Duodenal mucosa (tissue), 2 donors: ENCODE measurements around the gene ZKSCAN1.

Experiments
- H3K27ac ChIP-seq: one replicate; pipeline ENCODE4 v1.7.0; 2013; ENCODE audit warnings: low read depth, low read length
- H3K27me3 ChIP-seq, 2 donors: one replicate each; pipeline ENCODE4 v1.7.0; 2013; ENCODE audit warnings: low read length in 2 of 2, control low read depth in 1 of 2; ENCODE audit not compliant: insufficient read depth in 2 of 2, control insufficient read depth in 1 of 2
- H3K36me3 ChIP-seq, 2 donors: one replicate each; pipeline ENCODE4 v1.7.0; 2013; ENCODE audit warnings: low read length in 2 of 2, control low read depth in 1 of 2; ENCODE audit not compliant: insufficient read depth in 2 of 2, control insufficient read depth in 1 of 2
- H3K4me1 ChIP-seq, 2 donors: one replicate each; pipeline ENCODE4 v1.7.0; 2013; ENCODE audit warnings: low read length in 2 of 2, control low read depth in 1 of 2; ENCODE audit not compliant: insufficient read depth in 2 of 2, control insufficient read depth in 1 of 2
- H3K4me3 ChIP-seq, 2 donors: one replicate each; pipeline ENCODE4 v1.7.0; 2013; ENCODE audit warnings: low read length in 2 of 2, low read depth in 1 of 2
- H3K9ac ChIP-seq, 2 donors: one replicate each; pipeline ENCODE4 v1.7.0; 2013; ENCODE audit warnings: low read length in 2 of 2, low read depth in 1 of 2
- H3K9me3 ChIP-seq, 2 donors: one replicate each; pipeline ENCODE4 v1.7.0; 2013; ENCODE audit warnings: low read length in 2 of 2, control low read depth in 1 of 2; ENCODE audit not compliant: control insufficient read depth in 1 of 2

Gene ZKSCAN1

GRCh38 chr7:100088095-100088620, 72.8 kb downstream of the ZKSCAN1 start:
- H3K9me3 ChIP-seq = no peaks in the 10 kb centered on the region
- H3K9ac ChIP-seq = peak overlapping the region; percentile 65 to 75
- H3K4me3 ChIP-seq = peak overlapping the region; percentile 95 to 98
- no peaks in the 10 kb centered on the region for H3K27me3 ChIP-seq
- peaks cover 16 to 17% of the 10 kb centered on the region in 2 donors for H3K4me1 ChIP-seq
- H3K27ac ChIP-seq = no peak overlapping the region
- peaks cover 26 to 29% of the 10 kb centered on the region in 2 donors for H3K36me3 ChIP-seq

GRCh38 chr7:100088621-100089457, 73.4 kb downstream of the ZKSCAN1 start, which contains the start of gene COPS6:
TSS of gene COPS6 (plus strand) at chr7:100088969. CDS start at chr7:100088991, 22 bp downstream.
- H3K4me3 ChIP-seq = peak within 1 kb of the TSS; percentile 95 to 98
- peak within 1 kb of the TSS; percentile 75 to 91 for H3K9ac ChIP-seq
- peak within 1 kb of the TSS; percentile 41 for H3K27ac ChIP-seq
- peaks cover 16 to 17% of the 10 kb centered on the region in 2 donors for H3K4me1 ChIP-seq
- H3K9me3 ChIP-seq = no peaks in the 10 kb centered on the region
- H3K27me3 ChIP-seq = no peaks in the 10 kb centered on the region
- peaks cover 32 to 36% of the 10 kb centered on the region in 2 donors for H3K36me3 ChIP-seq

- Histone ChIP-seq H3K4me1 (peaks cover 16 to 17% of the 10 kb centered on the region in 2 donors), H3K27me3 (no peaks in the 10 kb centered on the region), H3K9me3 (no peaks in the 10 kb centered on the region), H3K4me3 (peak overlapping the region; percentile 95 to 98), H3K36me3 (peaks cover 40 to 43% of the 10 kb centered on the region in 2 donors), H3K27ac (no peak overlapping the region), H3K9ac (peak overlapping the region; percentile 75 to 91)
These were observed 74.2 kb downstream of the ZKSCAN1 start for GRCh38 chr7:100089458-100090196.

- Histone ChIP-seq H3K27ac (no peak overlapping the region), H3K36me3 (peaks cover 48 to 54% of the 10 kb centered on the region in 2 donors), H3K4me1 (peaks cover 16 to 17% of the 10 kb centered on the region in 2 donors), H3K4me3 (no peak overlapping the region), H3K9me3 (no peaks in the 10 kb centered on the region), H3K27me3 (no peaks in the 10 kb centered on the region), H3K9ac (no peak overlapping the region)
These were observed 75.4 kb downstream of the ZKSCAN1 start for GRCh38 chr7:100090527-100091410.
